Neural crest cell (in vitro differentiated cells): ENCODE results near the gene HYOU1. TPM values are rescaled to one million over a fixed set of nuclear protein-coding genes. Genes with fewer than 3 reads are reported as not detected.
A peak's percentile ranks its signal among the peaks of the same experiment; 100 is the strongest.

ENCODE experiments used
- DNase-seq: peaks from one replicate; pipeline ENCODE4 v3.0.0; 2021; ENCODE audit warnings: low read depth, mixed read lengths, low spot score
- H3K27ac Mint-ChIP-seq: one replicate; pipeline ENCODE4 v1.8.0; 2021; ENCODE audit warnings: mild to moderate bottlenecking, mixed read lengths; ENCODE audit not compliant: unreplicated experiment
- H3K27me3 Mint-ChIP-seq: 2 replicates; pipeline ENCODE4 v1.8.0; 2021; ENCODE audit warnings: low read depth, mild to moderate bottlenecking, mixed read lengths
- H3K36me3 Mint-ChIP-seq: 2 replicates; pipeline ENCODE4 v1.8.0; 2021; ENCODE audit warnings: low read depth, mild to moderate bottlenecking, mixed read lengths
- H3K4me1 Mint-ChIP-seq: 2 replicates; pipeline ENCODE4 v1.8.0; 2021; ENCODE audit warnings: mixed read lengths
- H3K4me3 Mint-ChIP-seq: one replicate; pipeline ENCODE4 v1.8.0; 2021; ENCODE audit warnings: mild to moderate bottlenecking, mixed read lengths
- H3K9me3 Mint-ChIP-seq: 2 replicates; pipeline ENCODE4 v1.8.0; 2021; ENCODE audit warnings: mixed read lengths
- total RNA-seq: library from RNA; stranded (reverse); gene quantifications from 2 replicates; pipeline ENCODE4 v1.2.1, GENCODE V29; 2021
- TF ChIP-seq, protein P1 (sequence below): fragments of 200-600 bp; sonication (generic); conservative IDR thresholded peaks from 2 replicates; pipeline ENCODE4 v1.5.0; 2021; ENCODE audit warnings: antibody characterized with exemption, mild to moderate bottlenecking

The HYOU1 gene
- total RNA-seq, 1 donor from 2014 or later, result 204 TPM

DNA sequence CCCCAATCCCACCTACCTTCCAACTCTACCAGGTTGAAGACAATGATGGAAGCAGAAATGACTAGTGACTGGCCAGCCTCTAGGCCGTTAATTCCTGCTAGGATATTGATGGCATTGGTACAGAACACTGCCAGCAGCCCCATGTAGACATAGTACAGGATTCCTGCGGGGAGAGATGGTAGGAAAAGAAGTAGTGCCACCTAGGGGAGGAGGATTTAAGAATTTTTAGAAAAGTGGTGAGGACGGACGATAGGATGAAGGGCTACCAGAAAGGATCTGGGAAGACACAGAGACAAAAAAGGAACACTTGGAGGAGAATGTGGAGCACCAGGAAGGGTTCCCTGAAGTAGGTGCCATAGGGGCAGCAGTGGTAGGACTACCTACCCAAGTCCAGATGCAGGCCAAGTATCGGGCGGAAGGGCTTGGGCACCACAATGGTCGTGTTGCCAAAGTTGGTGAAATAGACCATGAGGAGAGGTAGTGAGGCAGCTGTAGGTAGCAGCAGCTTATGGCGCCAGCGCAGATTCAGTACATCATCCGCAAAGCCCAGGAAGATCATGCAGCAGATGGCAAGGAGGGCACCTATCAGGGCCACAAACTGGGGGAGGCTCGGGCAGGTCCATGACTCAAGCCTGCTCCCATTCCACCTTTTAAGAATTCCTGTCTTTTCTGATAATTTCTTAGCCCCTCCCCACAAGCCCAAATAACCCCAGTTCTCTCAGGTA lies 43.4 kb upstream of the HYOU1 start:
- no peak for DNase-seq
- peaks cover 43% of the 10 kb centered on the region for H3K4me1 Mint-ChIP-seq
- H3K9me3 Mint-ChIP-seq, result no peaks in the 10 kb centered on the region
- no peaks in the 10 kb centered on the region for H3K27me3 Mint-ChIP-seq
- TF ChIP-seq, protein P1, sequence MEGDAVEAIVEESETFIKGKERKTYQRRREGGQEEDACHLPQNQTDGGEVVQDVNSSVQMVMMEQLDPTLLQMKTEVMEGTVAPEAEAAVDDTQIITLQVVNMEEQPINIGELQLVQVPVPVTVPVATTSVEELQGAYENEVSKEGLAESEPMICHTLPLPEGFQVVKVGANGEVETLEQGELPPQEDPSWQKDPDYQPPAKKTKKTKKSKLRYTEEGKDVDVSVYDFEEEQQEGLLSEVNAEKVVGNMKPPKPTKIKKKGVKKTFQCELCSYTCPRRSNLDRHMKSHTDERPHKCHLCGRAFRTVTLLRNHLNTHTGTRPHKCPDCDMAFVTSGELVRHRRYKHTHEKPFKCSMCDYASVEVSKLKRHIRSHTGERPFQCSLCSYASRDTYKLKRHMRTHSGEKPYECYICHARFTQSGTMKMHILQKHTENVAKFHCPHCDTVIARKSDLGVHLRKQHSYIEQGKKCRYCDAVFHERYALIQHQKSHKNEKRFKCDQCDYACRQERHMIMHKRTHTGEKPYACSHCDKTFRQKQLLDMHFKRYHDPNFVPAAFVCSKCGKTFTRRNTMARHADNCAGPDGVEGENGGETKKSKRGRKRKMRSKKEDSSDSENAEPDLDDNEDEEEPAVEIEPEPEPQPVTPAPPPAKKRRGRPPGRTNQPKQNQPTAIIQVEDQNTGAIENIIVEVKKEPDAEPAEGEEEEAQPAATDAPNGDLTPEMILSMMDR, result peak; percentile 50
- peaks cover 9% of the 10 kb centered on the region for H3K36me3 Mint-ChIP-seq
- H3K27ac Mint-ChIP-seq, result no peak overlapping the region
- peak overlapping the region; percentile 92 for H3K4me3 Mint-ChIP-seq

DNA sequence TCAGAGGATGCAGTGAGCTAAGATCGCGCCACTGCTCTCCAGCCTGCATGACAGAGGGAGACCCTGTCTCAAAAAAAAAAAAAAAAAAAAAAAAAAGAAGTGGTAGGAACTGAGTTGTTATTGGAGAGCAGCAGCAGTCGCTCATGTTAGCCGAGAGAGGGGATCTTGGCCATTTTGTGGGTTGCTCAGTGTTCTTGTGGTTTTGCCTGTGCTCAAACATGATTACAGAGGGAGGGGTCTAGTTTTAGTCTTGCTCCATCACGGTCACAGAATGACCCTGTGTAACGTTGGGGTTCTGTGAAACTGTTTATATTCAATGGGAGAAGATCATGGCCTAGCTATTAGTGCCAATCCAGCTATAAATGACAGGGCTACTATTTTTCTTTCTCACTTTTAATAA lies 42.7 kb upstream of the HYOU1 start:
- TF ChIP-seq, protein P1, result no peak
- Mint-ChIP-seq H3K4me3 (peak overlapping the region; percentile 92), H3K9me3 (no peaks in the 10 kb centered on the region), H3K27ac (no peak overlapping the region), H3K27me3 (no peaks in the 10 kb centered on the region), H3K4me1 (peaks cover 44% of the 10 kb centered on the region), H3K36me3 (peaks cover 12% of the 10 kb centered on the region)
- DNase-seq, result no peak

- Mint-ChIP-seq H3K4me3 (peak overlapping the region; percentile 91), H3K9me3 (no peaks in the 10 kb centered on the region), H3K4me1 (peaks cover 49% of the 10 kb centered on the region), H3K27me3 (peaks cover 13% of the 10 kb centered on the region), H3K27ac (peak overlapping the region; percentile 98), H3K36me3 (peaks cover 34% of the 10 kb centered on the region)
- TF ChIP-seq, protein P1, result peak; percentile 12
- peak; percentile 97 for DNase-seq
Observed at GRCh38 chr11:119095066-119095880, 38.3 kb upstream of the HYOU1 start.

DNA sequence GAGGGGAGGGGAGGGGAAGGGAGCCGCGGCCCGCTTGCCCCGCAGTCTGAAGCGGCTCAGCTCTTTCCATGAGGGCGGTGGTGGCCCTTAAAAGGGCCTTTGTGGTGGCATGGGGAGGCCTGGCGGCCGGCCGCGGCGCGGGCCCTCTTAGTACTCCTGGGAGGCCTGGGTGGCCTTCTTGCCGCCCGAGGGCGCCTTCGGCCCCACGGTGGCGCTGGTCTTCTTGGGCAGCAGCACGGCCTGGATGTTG lies 37.7 kb upstream of the HYOU1 start:
- DNase-seq, result no peak
- no peaks in the 10 kb centered on the region for H3K9me3 Mint-ChIP-seq
- peaks cover 13% of the 10 kb centered on the region for H3K27me3 Mint-ChIP-seq
- TF ChIP-seq, protein P1, result peak; percentile 67
- peak overlapping the region; percentile 91 for H3K4me3 Mint-ChIP-seq
- H3K4me1 Mint-ChIP-seq, result peaks cover 49% of the 10 kb centered on the region
- H3K36me3 Mint-ChIP-seq, result peaks cover 34% of the 10 kb centered on the region
- peak overlapping the region; percentile 98 for H3K27ac Mint-ChIP-seq

DNA sequence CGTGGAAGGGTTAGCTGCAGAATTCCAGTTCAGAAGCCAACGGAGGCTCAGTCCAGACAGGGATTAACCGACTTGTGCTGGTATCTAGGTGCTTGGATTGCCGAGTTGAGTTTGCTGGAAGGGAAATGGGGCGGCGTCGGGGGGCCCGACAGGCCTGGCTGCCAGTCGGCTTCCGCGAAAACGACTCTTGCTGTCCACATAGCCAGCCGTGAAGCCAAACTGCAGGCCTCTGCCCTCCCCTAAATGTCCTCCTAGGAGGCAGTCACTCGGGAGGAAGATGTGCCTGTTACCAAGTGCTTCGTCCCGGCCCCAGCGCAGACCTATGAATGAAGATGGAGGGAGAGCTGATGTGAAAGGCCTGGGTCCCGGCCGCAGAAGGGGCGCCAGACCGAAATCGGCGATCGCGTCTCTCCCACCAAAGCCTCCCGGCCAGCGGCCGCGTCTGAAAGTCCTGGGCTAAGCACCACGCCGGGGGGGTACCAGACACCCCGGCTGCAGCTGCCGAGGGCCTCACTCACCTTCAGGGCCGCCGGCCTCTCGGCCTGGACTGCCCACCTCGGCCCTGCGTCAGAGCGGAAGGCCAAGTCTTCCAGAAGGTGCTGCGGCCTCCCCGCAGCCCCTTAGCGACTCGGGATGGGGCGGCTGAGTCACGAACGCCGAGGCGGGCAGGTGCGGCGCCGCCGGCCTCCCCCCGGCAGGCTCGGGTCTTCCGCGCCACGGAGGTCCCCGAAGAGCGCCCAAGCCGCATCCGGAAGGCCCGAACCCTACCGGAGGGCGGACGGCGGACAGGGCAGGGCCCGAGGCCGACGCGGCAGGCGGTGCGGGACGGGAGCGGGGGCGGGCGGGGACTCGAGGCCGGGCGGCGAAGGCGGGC lies 37.2 kb upstream of the HYOU1 start:
- peaks cover 34% of the 10 kb centered on the region for H3K36me3 Mint-ChIP-seq
- H3K9me3 Mint-ChIP-seq, result no peaks in the 10 kb centered on the region
- DNase-seq, result no peak
- TF ChIP-seq, protein P1, result no peak
- H3K4me3 Mint-ChIP-seq, result peak overlapping the region; percentile 97
- H3K4me1 Mint-ChIP-seq, result peaks cover 49% of the 10 kb centered on the region
- peaks cover 13% of the 10 kb centered on the region for H3K27me3 Mint-ChIP-seq
- peak overlapping the region; percentile 98 for H3K27ac Mint-ChIP-seq
